HFF-Myc (cell line): ENCODE data around the gene G3BP2.

Source experiments
- DNase-seq: peaks from one replicate; pipeline ENCODE4 v3.0.0-alpha.2; 2011; ENCODE audit warnings: low read depth; ENCODE audit errors: extremely low read depth
- H3K4me3 ChIP-seq: replicated peaks from 2 replicates; pipeline ENCODE4 v1.5.1; 2011; ENCODE audit warnings: low read depth, mild to moderate bottlenecking, control low read depth, low read length
- CTCF ChIP-seq: IDR thresholded peaks from 2 replicates; pipeline ENCODE4 v1.5.1; 2012; ENCODE audit warnings: mild to moderate bottlenecking, low read depth, low read length, control low read depth; ENCODE audit errors: missing control alignments

Gene G3BP2

GRCh38 chr4:75659512-75660031 lies 13.6 kb downstream of the G3BP2 start:
- no peak for TF ChIP-seq CTCF
- DNase-seq, result no peak
- no peak overlapping the region for H3K4me3 ChIP-seq

DNA sequence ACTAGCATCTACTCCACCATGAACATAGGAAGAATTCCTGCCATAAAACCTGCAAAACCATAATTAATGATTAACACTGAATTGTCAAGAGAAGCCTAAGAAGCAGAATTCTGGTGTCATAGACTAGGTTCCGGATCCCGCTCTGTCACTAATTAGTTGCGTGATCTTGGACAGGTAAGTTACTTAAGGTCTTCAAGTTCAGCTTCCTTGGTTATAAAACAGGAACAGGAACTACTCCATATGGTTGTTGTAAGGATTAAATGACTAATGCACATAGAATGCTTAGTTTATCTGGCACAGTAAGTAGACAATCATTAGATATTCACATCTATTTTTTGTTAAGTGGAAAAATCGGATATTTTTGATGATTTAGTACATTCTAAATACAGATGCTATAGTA lies 14.3 kb downstream of the G3BP2 start:
- DNase-seq, result no peak
- no peak overlapping the region for H3K4me3 ChIP-seq
- no peak for TF ChIP-seq CTCF

- DNase-seq, result no peak
- no peak for TF ChIP-seq CTCF
- H3K4me3 ChIP-seq, result no peak overlapping the region
Observed at GRCh38 chr4:75655562-75655961, 17.6 kb downstream of the G3BP2 start.

DNA sequence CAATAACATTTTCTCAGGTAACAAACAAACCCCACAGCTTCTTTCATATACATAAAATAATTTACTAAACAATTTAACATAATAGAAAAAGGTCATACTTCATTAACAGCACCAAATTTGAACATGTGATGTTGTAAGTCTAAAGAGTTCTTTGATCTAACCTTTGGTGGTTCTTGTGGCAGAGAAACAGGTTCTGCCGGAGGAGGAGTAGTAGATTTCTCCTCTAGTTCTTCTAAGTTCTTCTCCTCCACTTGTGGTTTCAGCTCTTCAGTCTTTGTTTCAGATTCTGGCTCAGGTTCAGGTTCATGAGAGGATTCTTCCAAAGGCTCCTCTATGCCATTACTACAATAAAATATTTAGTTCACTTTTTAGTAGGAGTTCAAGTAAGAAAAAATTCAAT lies 18.3 kb downstream of the G3BP2 start:
- DNase-seq, result no peak
- no peak overlapping the region for H3K4me3 ChIP-seq
- TF ChIP-seq CTCF, result no peak

DNA sequence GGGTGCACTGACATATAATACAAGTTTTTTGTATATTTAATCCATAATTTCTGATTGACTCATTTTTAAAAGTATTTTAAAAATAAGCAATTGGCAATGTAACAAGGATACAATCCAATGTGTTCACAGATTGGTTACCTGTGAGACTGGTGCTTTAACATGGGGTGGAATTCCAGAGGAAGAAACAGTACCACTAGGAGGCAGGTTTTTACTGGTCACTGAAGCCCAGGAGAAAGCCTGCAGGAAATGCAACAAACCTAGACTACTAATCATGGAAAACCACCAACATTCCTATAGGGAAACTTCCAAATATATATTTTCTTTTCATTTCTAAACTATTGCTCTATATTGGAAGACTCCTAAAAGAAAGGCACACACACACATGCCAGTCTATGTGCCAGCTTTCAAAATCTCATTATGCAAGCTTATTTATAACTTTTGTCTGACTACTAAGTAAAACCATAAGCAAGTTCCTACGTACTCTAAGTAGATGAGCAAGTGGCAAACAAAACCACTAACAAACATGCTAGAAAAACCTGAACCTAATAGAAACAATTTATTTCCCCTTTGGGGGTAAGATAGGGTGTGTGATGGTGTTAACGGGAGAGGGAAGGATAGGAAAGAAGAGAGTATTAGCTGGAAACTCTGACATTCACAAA lies 19.2 kb downstream of the G3BP2 start:
- H3K4me3 ChIP-seq, result no peak overlapping the region
- TF ChIP-seq CTCF, result peak; percentile 56
- DNase-seq, result no peak

DNA sequence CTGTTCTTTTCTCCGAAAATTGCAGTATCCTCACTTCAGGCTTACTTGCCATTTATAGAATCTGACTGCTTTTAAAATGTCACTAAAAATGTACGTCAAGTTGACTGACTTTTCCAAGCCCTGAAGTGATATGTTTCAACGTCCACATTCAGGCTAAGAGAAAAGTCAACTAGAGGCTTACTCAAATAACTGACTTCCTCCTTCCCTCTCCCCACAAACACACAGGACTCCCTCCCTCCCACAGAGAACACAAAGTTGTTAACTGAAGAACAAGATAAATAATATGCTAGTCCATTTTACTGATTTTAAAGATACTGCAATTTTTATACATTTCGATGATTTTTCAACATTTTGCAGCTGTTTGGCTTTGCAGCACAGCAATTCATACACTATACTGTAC lies 29.1 kb downstream of the G3BP2 start:
- TF ChIP-seq CTCF, result no peak
- H3K4me3 ChIP-seq, result no peak overlapping the region
- no peak for DNase-seq

GRCh38 chr4:75643651-75644050 lies 29.6 kb downstream of the G3BP2 start:
- no peak for DNase-seq
- no peak overlapping the region for H3K4me3 ChIP-seq
- no peak for TF ChIP-seq CTCF
